Hepatocyte (in vitro differentiated cells): ENCODE results near the gene ANAPC15. TPM values are rescaled to one million over a fixed set of nuclear protein-coding genes. Genes with fewer than 3 reads are reported as not detected.

Experiments used
- DNase-seq: peaks from one replicate; pipeline ENCODE4 v3.0.0-alpha.2; 2016; ENCODE audit warnings: low spot score
- H2AFZ ChIP-seq: fragments of 200-600 bp; sonication (generic); 2 replicates; pipeline ENCODE4 v1.6.0; 2016; ENCODE audit warnings: antibody characterized with exemption, mild to moderate bottlenecking
- H3K27ac ChIP-seq: fragments of 200-600 bp; sonication (generic); 2 replicates; pipeline ENCODE4 v1.5.1; 2016; ENCODE audit warnings: mild to moderate bottlenecking
- H3K27me3 ChIP-seq: fragments of 200-600 bp; sonication (generic); 2 replicates; pipeline ENCODE4 v1.6.1; 2016
- H3K36me3 ChIP-seq: fragments of 200-600 bp; sonication (generic); replicated peaks from 2 replicates; pipeline ENCODE4 v1.5.1; 2016; ENCODE audit warnings: low read depth; ENCODE audit not compliant: insufficient read depth
- H3K4me1 ChIP-seq: fragments of 200-600 bp; sonication (generic); 2 replicates; pipeline ENCODE4 v1.5.1; 2016; ENCODE audit warnings: mild to moderate bottlenecking, moderate library complexity; ENCODE audit not compliant: insufficient read depth
- H3K4me2 ChIP-seq: fragments of 200-600 bp; sonication (generic); 2 replicates; pipeline ENCODE4 v1.6.0; 2016
- H3K4me3 ChIP-seq: fragments of 200-600 bp; sonication (generic); 2 replicates; pipeline ENCODE4 v1.5.1; 2016; ENCODE audit warnings: mild to moderate bottlenecking
- H3K79me2 ChIP-seq: fragments of 200-600 bp; sonication (generic); 2 replicates; pipeline ENCODE4 v1.6.0; 2017; ENCODE audit warnings: mild to moderate bottlenecking
- H3K9me2 ChIP-seq: fragments of 200-600 bp; sonication (generic); replicated peaks from 2 replicates; pipeline ENCODE4 v1.6.0; 2017; ENCODE audit warnings: mild to moderate bottlenecking; ENCODE audit not compliant: insufficient read depth
- H3K9me3 ChIP-seq: fragments of 200-600 bp; sonication (generic); 2 replicates; pipeline ENCODE4 v1.5.1; 2016; ENCODE audit warnings: low read depth, mild to moderate bottlenecking
- H4K20me1 ChIP-seq: fragments of 200-600 bp; sonication (generic); 2 replicates; pipeline ENCODE4 v1.6.0; 2016; ENCODE audit warnings: mild to moderate bottlenecking; ENCODE audit not compliant: insufficient read depth, poor library complexity, severe bottlenecking
- EZH2 ChIP-seq: fragments of 200-600 bp; sonication (generic); IDR thresholded peaks from 2 replicates; pipeline ENCODE4 v1.6.1; 2016; ENCODE audit warnings: antibody characterized with exemption, mild to moderate bottlenecking, borderline replicate concordance
- EZH2phosphoT487 ChIP-seq: fragments of 200-600 bp; sonication (generic); IDR thresholded peaks from one replicate; pipeline ENCODE4 v1.6.1; 2018; ENCODE audit warnings: antibody characterized with exemption, mild to moderate bottlenecking, low read depth, moderate library complexity; ENCODE audit not compliant: unreplicated experiment, severe bottlenecking
- WGBS: methylation state at CpG from one replicate; pipeline ENCODE4 v1.1.6; 2016; ENCODE audit warnings: low lambda C conversion rate; ENCODE audit errors: missing lambda C conversion rate; 5-methylcytosine and 5-hydroxymethylcytosine counted together
- polyA plus RNA-seq: library from polyadenylated mRNA; unstranded; fragments of >200 nt; fragmentation: Nextera tagmentation; extraction: Ambion mirVana; gene quantifications from 2 replicates; pipeline ENCODE4 v1.2.1, GENCODE V29; 2016
- total RNA-seq: library from RNA; depleted of rRNA; stranded (reverse); fragments of >200 nt; gene quantifications from 2 replicates; pipeline ENCODE4 v1.2.3, GENCODE V29; 2014
- TF ChIP-seq, protein P1 (sequence below): fragments of 200-600 bp; sonication (generic); IDR thresholded peaks from 2 replicates; pipeline ENCODE4 v1.5.1; 2016; ENCODE audit warnings: antibody characterized with exemption, mild to moderate bottlenecking; ENCODE audit not compliant: poor library complexity

Gene ANAPC15
- total and polyA plus RNA-seq, 2 experiments from 2014 or later: 17.6 to 42.5 TPM

DNA sequence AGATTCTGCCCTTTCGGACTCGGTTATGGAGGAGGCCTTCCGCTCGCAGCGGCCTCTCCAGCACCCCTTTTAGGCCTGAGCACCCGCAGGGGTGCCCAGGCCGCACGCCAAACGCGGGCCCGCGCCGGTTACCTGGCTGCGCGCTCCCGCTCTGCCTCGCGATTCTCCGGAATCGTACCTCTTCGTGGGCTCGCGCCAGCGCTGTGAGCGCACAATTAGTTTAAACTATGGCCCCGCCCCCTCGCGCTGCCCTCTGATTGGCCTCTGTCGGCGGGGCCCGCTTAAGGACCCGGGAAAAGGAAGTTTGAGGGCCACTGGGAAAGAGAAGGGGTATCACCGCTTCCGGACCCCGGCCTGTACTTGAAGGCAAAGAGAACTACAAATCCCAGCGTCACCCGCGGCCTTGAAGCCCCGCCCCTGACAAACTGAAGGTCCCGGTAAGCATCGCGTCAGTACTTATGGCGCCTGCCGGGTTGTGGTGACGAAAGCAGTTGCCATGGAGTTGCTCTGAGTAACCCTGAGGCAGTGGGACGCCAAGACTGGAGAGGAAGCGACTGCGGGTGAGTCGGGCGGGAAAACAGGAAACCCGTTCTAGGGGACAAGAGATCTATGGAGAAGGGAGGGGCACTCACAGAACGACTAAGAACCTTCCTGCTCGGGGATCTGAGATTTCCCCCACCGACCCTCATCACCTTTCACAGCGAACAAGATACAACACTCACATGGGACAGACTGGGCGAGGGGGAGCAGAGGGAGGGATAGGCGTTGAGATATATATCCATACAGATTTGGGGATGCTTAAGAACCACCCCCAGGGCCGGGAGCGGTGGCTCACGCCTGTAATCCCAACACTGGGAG, 31.9 kb downstream of the ANAPC15 start, which contains the start of the genes LRRC51 and NUMA1:
Gene LRRC51, plus strand, starts transcription at position 525 of the 858 bp plus-strand sequence. CDS start 8,234 bp downstream, outside the sequence.
Gene NUMA1, minus strand, starts transcription at position 217 of the 858 bp plus-strand sequence. CDS start 44,599 bp downstream, outside the sequence.
- no peak for TF ChIP-seq EZH2phosphoT487
- TF ChIP-seq EZH2: no peak
- TF ChIP-seq, protein P1, sequence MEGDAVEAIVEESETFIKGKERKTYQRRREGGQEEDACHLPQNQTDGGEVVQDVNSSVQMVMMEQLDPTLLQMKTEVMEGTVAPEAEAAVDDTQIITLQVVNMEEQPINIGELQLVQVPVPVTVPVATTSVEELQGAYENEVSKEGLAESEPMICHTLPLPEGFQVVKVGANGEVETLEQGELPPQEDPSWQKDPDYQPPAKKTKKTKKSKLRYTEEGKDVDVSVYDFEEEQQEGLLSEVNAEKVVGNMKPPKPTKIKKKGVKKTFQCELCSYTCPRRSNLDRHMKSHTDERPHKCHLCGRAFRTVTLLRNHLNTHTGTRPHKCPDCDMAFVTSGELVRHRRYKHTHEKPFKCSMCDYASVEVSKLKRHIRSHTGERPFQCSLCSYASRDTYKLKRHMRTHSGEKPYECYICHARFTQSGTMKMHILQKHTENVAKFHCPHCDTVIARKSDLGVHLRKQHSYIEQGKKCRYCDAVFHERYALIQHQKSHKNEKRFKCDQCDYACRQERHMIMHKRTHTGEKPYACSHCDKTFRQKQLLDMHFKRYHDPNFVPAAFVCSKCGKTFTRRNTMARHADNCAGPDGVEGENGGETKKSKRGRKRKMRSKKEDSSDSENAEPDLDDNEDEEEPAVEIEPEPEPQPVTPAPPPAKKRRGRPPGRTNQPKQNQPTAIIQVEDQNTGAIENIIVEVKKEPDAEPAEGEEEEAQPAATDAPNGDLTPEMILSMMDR: no peak
- H3K4me2 ChIP-seq: peak within 1 kb of the TSS; percentile 90
- no peaks in the 10 kb centered on the region for H3K36me3 ChIP-seq
- no peaks in the 10 kb centered on the region for H3K9me3 ChIP-seq
- 2% methylated on average over 60 of the region's 60 CpGs for WGBS
- peak within 1 kb of the TSS; percentile 26 for H3K4me3 ChIP-seq
- no peaks in the 10 kb centered on the region for H3K27me3 ChIP-seq
- H3K9me2 ChIP-seq: no peaks in the 10 kb centered on the region
- peak within 1 kb of the TSS; percentile 78 for H3K27ac ChIP-seq
- peaks cover 43% of the 10 kb centered on the region for H3K79me2 ChIP-seq
- DNase-seq: peak; percentile 100
- H4K20me1 ChIP-seq: no peaks in the 10 kb centered on the region
- H3K4me1 ChIP-seq: peaks cover 14% of the 10 kb centered on the region
- peak within 1 kb of the TSS; percentile 42 for H2AFZ ChIP-seq

DNA sequence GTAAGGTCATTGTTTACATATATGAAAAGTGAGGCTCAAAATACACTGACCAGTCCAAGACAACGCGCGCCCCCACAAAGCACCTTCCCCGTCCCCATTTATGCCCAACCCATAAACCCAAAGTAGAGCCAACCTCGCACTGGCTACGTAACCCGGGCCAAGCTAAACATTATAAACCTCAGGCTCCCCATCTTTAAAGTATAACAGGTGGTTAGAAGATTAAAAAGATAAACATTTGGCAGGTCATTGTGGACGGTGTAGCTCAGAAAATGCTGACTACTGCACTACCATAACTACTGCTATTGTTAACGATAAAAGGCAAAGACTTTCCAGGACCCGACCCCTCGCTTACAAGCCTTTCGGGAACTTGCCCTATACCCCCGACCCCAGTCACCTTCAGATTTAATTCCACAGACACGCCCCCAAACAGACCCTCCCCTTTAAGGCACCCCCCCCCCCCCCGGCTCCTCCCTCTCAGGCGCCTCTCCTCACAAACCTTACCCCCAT, 32.6 kb downstream of the ANAPC15 start:
- Histone ChIP-seq H3K4me1 (peaks cover 14% of the 10 kb centered on the region), H3K4me3 (peak overlapping the region; percentile 26), H4K20me1 (no peaks in the 10 kb centered on the region), H2AFZ (peak overlapping the region; percentile 39), H3K27ac (peak overlapping the region; percentile 47), H3K27me3 (no peaks in the 10 kb centered on the region), H3K79me2 (peaks cover 50% of the 10 kb centered on the region), H3K9me3 (no peaks in the 10 kb centered on the region), H3K36me3 (no peaks in the 10 kb centered on the region), H3K9me2 (no peaks in the 10 kb centered on the region), H3K4me2 (peak overlapping the region; percentile 90)
- TF ChIP-seq, protein P1: no peak
- no peak for TF ChIP-seq EZH2phosphoT487
- no peak for TF ChIP-seq EZH2
- peak; percentile 27 for DNase-seq
- WGBS: 7% methylated on average over 12 of the region's 16 CpGs

DNA sequence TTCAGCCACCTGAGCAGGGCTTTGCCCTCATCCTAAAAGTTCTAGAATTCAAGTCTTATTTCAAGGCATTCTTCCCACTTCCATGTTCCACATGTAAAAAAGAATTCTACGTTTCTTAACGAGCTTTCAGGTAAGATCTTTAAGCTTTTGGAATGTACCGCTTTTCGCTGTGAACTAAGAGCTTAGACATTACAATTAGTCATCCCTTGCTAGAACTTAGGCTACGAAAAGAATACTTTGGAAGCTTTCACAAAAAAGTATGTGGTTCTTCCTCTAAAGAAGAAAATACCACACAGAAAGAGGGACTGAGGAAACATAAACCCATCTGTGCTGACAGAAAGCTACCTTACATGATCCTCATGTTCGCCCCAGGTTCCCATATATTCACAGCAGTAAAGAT, 34.0 kb downstream of the ANAPC15 start:
- TF ChIP-seq, protein P1: no peak
- TF ChIP-seq EZH2 (no peak), EZH2phosphoT487 (no peak)
- 75% methylated on average over 6 of the region's 6 CpGs for WGBS
- DNase-seq: no peak
- Histone ChIP-seq H3K79me2 (peaks cover 64% of the 10 kb centered on the region), H2AFZ (no peak overlapping the region), H3K4me1 (peaks cover 14% of the 10 kb centered on the region), H4K20me1 (no peaks in the 10 kb centered on the region), H3K4me2 (peak overlapping the region; percentile 90), H3K9me3 (no peaks in the 10 kb centered on the region), H3K9me2 (no peaks in the 10 kb centered on the region), H3K4me3 (no peak overlapping the region), H3K27me3 (no peaks in the 10 kb centered on the region), H3K27ac (peak overlapping the region; percentile 47), H3K36me3 (no peaks in the 10 kb centered on the region)
